ENCODE measurements around the gene MIPEP.
"Not testable (repeated sequence)": the region's sequence is repeated elsewhere in the genome, so short reads cannot be mapped to it uniquely, and the experiment has no call there.

MIPEP gene

DNA sequence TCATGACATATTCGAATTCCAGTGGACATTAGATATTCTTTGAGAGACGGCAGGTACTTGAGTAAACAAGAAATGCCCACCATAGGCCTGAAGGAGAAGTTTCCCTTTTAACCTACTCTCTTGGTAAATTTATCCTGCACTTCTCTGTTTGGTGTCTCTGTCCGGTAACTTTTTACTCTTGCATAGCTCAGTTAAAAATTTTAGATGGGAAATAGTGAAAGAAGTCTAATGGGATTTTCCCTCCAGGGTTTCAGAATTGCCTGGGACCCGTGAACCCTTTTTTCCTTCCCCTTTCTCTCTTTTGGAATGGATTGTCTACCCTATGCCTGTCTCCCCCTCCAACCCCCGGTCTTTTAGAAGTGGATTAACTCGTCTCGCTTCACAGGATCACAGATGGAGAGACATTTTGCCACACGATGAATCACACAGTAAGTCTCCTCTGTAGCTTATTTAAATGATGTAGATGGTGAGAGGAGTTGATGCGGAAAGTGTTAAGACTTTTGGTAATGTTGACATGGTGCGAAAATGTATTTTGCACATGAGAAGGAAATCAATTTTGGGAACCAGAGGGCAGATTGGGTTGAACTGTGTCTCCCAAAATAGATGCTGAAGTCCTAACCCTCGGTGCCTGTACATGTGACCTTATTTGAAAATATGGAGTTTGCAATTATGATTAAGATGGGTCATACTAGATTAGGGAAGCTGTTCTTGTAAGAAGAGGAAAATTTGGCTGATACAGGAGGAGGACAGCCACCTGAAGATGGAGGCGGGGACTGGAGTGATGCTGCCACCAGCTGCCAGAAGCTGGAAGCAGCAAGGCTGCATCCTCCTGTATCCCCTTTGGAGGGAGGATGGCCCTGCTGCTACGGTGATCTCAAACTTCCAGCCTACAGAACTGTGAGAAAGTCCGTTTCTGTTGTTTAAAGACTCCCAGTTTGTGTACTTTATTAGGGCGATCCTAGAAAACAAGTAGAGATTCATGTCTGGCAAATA lies 711 bp upstream of the MIPEP start:
- DNase-seq (ENCODE audit: low read depth in 1 of 2, low spot score in 1 of 2), result no peak

DNA sequence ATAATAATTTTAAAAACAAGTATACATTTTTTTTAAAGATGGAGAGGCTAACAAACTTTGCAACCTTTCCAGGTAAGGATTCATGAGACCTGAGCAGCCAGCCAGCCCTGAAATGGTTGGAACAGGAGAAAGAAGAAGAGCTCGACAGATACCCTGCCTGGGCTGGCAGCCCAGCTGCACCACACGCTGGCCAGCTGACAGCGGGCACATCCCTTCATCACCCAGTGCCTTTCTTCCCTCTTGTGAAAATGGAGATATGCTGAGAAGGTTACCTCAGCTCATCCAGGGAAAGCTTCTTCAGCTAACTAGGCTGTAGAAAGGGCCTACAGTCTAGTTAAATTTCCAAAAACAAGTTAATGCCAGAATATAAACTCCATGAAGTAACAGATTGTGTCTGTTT lies 4.8 kb downstream of the MIPEP start:
- not testable (repeated sequence) for DNase-seq (ENCODE audit: low read depth in 1 of 2, low spot score in 1 of 2)

DNA sequence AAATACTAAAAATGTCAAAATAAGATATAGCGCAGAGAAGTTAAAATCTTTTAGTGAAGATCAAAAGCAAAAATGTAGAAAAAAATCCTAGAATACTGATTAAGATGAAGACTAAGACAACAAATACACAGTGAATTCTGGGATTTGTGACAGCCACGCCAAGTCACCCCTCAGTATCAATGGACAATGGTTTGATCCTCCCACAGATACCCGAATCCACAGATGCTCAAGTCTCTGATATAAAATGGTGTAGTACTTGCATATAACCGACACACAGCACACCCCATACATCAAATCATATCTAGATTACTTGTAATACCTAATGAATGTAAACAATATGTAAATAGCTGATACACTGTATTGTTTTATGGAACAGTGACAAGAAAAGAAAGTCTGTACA lies 5.9 kb downstream of the MIPEP start:
- DNase-seq (ENCODE audit: low read depth in 1 of 2, low spot score in 1 of 2), result no peak

DNA sequence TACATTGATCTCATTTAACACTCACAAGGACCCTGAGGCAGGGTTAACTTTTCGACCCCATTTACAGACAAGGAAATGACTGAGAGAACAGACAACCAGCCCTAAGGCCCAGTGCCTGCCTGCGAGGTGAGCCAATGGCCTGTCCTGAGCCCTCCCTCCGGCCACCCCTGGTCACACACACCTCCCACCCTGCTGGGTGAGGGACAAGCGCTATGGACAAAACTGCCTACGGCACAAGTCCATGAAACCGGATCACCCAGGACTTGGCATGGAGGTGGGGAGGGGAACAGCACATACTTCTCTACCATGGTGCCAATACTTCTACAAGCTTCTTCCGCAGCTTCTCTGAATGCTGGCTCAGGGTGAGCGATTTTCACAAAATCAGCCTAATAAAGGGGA lies 7.8 kb downstream of the MIPEP start:
- not testable (repeated sequence) for DNase-seq (ENCODE audit: low read depth in 1 of 2, low spot score in 1 of 2)

DNA sequence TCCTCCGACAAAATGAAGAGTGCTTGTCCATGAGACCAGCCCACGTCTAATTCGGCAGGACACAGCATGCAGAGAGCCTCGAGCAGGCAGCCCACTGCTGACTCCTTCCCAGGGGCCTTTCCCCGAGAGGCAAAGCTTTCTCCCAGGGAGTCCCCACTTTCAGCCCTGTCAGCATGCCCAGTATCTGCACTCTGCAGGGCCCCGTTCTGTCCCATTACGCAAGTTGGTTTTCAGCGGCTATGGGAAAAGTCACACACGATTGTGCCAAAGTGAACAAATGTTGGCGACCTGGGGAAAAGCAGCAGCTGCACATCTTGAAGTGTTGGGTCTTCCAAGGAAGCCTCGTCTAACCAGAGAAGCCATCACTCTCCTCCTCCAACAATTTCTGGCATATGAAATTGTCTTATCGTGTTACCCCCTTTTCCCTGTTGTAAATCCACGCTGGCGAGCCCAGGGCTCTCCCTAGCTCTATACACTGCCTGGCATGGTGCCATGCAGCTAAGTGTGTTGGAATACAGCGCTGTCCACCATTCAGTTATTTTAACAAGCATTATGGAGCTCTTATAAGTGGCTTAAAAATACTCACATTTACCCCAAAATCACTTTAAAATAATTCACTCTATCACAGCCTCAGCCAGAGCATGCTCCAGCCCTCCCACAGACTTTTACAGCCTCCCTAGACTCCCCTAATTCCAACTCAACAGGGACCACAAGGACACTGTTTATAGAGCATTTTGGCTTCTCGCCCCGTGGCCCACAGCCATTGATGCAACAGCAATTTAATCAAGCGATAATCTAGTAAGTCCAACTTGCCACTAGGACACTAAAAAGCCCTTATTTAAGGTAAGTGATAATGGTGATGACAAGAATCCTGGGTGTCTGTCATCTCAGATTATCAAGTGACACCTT lies 8.5 kb downstream of the MIPEP start:
- DNase-seq (ENCODE audit: low read depth in 1 of 2, low spot score in 1 of 2), result not testable (repeated sequence)

DNA sequence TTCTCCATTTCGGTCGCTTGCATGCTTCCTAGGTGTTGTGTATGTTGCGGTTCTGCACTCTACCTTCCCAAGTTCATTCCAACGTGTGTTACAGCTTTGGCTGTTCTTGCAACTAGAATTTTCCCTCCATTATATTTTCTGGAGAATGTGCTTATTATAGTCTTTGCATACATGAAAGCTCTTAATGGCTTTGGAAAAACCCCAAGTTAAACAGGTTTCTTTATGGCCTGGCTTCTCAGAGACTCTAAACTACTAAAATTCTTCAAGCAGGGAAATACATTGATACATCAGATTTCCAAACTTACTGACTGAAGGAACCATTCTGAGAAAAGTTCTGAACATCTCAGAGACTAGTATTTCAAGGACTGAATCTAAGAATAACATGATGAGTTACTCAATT lies 11.9 kb downstream of the MIPEP start:
- DNase-seq (ENCODE audit: low read depth in 1 of 2, low spot score in 1 of 2), result no peak

DNA sequence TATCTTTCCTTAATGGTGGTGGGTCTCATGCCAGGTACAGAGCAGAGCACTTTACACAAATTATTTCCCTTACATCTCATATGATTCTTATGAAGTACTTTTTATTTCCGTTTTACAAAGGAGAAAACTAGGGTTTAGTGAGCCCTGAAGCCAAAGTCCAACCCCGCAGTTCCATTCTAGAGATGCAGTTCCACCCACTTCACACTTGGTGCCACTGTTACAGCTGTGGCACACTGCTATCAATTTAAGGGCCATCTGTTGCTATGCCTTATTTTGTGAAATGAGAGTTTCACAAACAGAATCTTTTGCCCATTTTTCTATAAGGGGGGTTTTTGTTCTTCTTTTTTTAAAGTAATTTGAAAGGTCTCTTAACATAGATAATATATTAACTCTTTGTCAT lies 12.9 kb downstream of the MIPEP start:
- DNase-seq (ENCODE audit: low read depth in 1 of 2, low spot score in 1 of 2), result no peak

DNA sequence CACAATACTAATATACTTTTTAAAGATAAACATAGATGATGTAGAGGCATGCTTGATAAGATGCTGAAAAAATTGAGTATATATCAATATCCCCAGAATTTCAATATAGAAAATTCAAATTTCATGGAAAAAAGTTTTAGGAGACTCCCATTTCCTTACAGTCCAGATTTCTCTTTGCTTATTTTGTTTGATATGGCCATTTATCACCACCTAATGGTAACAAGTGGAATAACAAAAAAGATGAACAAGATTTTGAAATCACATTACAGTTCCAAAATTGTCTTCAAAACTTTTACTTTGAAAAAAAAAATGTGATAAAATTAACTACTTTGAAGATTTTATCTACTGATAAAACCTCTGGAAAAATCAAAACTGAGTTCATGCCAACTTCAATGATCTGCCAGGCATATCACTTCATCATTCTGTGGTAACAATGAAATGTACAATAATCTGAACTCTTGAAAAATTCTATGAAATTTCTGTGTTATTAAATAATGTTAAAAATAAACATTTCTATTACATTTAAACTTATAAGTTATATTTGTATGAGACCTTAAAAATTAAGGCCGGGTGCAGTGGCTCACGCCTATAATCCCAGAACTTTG lies 17.5 kb downstream of the MIPEP start:
- no peak for DNase-seq (ENCODE audit: low read depth in 1 of 2, low spot score in 1 of 2)

DNA sequence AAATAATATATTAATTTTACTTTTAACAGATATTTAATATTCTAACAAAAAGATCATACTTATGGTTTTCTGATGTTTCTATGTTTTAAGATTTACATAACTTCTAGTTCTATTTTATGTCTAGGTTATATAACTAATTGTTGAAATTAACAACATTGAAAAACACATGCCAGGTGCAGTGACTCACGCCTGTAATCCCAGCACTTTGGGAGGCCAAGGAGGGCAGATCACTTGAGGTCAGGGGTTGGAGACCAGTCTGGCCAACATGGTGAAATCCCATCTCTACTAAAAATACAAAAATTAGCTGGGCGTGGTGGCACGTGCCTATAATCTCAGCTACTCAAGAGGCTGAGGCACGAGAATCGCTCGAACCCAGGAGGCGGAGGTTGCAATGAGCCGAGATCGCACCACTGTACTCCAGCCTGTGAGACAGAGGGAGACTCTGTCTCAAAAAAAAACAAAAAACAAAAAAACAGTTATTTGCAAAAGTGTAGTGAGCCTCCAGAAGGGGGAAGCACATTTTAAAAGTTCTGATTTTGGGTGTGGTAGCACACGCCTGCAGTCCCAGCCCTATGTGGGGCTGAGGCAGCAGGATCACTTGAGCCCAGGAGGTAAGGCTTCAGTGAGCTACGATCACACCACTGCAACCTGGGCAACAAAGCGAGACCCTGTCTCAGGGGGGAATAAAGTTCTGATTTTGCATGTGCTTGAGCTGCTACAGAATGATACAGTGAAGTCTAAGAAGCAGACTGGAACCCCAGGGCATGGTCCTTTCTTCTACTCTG lies 18.7 kb downstream of the MIPEP start:
- no peak for DNase-seq (ENCODE audit: low read depth in 1 of 2, low spot score in 1 of 2)

DNA sequence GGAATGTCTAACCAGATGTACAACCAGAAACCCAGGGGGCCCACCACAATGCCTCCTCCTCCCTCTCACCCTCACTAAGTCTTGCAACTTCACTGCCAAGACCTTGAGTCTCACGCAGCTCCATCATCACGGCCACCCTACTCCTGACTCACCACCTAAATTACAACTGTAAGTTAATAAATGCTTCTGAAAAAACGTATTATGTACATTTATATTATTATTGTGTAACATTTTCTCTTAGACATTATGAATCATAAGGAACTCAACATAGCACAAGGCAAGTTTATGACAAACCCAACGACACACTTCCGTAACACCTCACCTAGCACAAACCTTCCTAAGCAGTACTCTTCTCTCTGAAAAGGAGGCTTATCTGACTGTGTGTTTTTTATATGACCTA lies 20.7 kb downstream of the MIPEP start:
- no peak for DNase-seq (ENCODE audit: low read depth in 1 of 2, low spot score in 1 of 2)

DNA sequence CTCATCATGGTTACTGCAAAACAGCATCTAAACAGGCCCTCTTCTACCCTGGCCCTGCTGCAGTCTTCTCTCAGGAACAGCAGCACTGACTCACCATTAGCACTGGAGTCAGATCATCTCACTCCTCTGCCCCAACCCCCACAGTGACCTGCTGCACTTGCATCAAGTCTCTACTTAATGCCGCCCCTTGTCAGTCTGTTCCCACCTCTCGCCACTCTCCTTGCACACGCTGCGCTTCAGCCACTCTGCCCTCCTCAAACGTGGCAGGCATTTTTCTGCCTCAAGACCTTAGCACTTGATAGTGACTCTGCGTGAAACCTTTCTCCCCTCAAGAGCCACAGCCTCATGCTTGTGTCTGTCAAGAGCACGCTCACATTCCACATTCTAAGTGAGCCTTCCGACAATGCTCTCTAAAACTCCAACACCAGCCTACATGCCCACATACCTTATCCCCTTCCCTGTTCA lies 22.1 kb downstream of the MIPEP start:
- no peak for DNase-seq (ENCODE audit: low read depth in 1 of 2, low spot score in 1 of 2)

DNA sequence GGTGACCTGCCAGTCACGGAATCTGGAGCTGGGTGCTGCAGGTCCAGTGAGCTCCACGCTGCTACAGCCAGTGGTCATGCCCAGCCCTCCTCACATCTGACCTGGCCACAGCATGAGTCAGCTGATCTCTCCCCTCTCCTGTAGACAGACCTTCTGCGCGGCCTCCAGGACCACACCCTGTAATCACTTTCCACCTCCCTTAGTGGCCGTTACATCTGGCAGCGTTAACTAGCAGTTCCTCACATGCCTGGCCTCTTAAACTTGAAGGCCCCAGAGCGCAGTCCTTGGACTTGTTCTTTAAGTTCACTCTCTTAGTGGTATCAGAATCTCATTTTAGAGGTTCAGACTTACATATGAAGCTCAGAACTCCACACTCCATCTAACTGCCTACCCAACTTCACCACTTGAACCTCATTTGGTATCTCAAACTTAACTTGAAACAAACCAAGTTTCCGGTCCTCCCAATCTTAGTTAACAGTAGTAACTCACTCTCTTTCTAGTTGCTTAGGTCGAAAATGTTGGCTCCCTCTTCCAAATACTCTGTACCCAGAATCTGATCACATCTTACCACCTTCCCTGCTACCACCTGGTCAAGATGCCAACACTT lies 22.7 kb downstream of the MIPEP start:
- no peak for DNase-seq (ENCODE audit: low read depth in 1 of 2, low spot score in 1 of 2)

DNA sequence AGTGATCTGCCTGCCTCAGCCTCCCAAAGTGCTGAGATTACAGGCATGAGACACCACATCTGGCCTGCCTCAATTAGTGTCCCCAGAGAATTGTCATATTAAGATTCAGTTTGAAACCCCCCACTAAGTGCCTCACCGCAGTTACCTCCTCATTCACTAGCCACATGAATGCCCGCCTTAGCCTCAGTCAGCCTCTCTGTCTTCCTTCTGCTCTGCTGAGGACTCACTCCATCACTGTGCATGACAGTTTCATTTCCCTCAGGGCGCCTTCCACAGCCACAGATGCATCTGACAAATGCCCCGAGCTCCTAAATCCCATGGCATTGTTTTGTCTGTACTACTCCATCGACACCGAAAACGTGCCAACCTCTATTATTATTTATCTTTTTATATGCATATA lies 23.3 kb downstream of the MIPEP start:
- no peak for DNase-seq (ENCODE audit: low read depth in 1 of 2, low spot score in 1 of 2)

DNA sequence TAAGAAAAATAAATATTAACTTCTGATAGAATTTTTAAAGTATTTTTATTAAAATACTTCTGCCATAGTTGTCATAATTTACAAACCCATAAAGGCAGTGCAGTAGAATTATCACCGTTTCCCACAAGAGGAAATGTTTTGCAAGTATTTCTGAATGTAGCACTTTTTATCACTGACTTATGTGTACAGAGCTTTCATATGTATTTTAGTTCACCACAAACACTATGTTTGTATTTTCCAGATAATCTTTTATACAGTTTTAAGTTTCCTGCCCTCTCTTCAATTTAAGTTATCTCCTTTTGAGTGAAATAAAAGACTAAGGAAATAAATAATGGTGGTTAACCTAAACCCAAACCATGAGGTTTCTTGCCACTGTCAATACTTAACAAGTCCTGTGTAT lies 24.2 kb downstream of the MIPEP start:
- DNase-seq (ENCODE audit: low read depth in 1 of 2, low spot score in 1 of 2), result no peak

DNA sequence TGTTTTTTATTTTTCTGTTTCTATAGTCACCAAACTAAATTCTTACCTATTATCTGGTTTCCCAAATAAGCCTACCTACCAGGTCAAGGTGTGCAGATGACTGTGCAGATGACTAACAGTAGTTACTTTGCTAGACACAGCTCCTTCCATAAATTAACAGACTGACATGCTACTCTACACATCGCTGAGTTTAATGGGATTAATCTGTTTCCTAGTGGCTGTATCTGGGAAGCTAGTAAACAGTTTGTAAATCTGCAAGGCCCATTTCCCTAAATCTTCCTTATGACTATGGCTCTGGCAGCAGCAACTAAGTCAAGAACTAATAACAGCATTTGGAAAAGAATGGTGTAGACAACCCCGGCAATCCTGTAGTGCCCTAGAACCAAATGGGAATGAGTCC lies 27.9 kb downstream of the MIPEP start:
- DNase-seq (ENCODE audit: low read depth in 1 of 2, low spot score in 1 of 2), result no peak

DNA sequence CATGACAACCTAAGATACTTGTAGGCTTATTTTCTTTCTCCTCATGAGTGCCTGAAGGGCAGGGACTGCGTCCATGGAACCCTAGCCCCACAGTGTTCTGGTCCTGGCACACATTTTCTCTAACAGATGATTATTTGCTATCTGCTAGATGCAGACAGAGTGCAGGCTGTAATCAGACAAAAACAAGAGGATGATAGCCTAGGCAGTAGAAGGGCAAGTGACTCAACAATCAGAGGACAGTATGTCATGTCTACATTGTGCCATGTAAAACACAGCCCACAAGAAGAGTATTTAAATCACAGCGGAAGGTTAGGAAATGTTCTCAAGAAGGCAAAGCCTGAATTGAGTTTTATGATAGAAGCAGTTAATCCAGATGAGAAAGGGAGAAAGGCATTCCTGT lies 29.3 kb downstream of the MIPEP start:
- DNase-seq (ENCODE audit: low read depth in 1 of 2, low spot score in 1 of 2), result no peak

DNA sequence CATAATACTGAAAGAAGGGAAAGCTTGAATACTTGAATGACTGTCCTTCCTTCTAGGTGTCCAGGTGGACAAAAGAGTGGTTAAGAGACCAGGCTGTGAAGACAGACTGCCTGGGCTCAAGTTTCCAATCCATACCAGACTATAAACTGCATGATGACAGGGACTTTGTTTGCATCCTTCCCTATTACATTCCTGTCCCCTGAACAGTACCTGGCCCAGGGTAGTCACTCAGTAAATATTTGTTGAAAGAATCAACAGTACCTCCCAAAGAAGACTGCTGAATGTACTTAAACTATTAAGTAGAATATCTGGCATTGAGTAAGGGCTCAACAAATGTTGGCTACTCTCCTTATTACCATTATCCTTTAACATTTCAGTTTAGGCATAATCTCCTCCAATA lies 29.7 kb downstream of the MIPEP start:
- no peak for DNase-seq (ENCODE audit: low read depth in 1 of 2, low spot score in 1 of 2)

DNA sequence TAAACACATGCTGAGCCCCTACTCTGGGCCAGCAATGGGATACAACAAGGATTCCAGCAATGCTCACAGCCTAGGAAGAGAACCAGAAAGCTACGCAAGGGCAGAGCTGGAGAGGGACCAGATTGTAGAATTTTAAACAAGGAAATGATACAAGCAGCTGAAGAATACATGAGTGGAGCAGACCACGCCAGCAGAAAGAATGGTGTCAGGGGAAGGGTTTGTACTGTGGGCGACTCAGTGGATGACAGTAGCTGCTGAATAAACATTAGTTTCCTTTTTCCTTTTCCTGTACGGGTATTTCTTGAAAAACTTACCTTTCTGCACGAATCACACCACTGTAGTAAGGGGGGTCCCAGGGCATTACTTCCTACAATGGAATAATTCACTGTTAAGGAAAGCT lies 30.7 kb downstream of the MIPEP start:
- no peak for DNase-seq (ENCODE audit: low read depth in 1 of 2, low spot score in 1 of 2)

DNA sequence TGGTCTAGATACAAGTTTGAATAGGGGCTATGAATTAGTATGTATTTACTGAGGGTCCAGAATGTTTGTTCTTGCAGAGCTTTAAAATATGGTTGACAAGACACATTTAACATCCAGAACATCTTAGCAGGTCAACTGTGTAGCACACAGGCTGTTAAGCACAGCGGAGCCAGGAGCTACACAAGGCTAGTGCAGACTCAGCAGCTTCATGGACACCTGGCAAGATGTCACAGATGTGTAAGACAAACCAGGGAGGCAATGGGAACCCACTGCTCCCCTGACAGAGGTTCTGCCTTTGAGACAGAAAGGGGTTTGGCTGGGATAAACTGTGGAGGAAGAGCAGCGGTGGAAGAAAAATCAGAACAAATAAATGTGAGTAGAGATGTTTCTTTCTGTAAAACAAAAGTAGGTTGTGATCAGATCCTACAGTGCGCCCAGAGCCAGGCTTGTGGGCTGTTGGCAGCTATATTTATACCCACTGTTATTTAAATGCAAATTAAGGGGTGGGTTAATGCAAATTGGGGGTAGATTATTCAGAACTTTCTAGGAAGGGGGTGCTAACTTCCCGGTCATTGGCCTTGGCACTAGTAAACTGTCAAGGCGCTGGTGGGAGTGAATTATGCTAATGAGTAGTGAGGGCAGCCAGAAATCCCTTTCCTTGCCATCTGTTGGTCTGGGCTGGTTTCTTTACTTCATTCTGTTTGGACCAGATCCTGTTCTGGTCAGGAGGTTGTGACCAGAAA lies 33.0 kb downstream of the MIPEP start:
- DNase-seq (ENCODE audit: low read depth in 1 of 2, low spot score in 1 of 2), result no peak

DNA sequence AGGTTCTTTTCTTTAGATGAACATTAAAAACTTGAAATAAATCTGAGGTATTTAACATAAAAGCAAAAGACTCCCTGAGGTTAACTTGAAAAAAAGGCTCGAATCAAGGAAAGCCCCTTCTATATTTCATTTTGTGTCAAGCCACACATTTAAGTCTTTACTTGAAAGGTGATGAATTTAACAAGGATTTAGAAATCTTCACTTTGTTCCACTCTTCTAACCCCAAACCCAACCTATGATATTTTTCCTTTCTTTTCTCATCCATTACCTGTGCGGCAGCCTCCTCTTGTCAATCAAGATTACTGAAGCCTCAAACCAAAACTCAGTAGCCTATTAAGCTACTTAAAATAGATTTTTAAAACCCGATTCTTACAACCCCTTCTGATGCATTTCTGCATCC lies 33.8 kb downstream of the MIPEP start:
- no peak for DNase-seq (ENCODE audit: low read depth in 1 of 2, low spot score in 1 of 2)
